ENCODE results near the gene NEMP2. TPM values are rescaled to one million over a fixed set of nuclear protein-coding genes. Genes with fewer than 3 reads are reported as not detected.

NEMP2 gene
- total and polyA plus RNA-seq, 7 donors, result 0.21 to 2.0 (median 0.86) TPM

GRCh38 chr2:190457256-190457655 is 77.3 kb downstream of the NEMP2 start:
- no peaks in the 10 kb centered on the region for H3K36me3 ChIP-seq (ENCODE audit: insufficient read depth in 1 of 2, low read depth in 1 of 2)
- ATAC-seq, result no peak
- intact Hi-C loops (cut with DNase I), result loop anchor here in 1 of 2 donors (2.0 kb wide), 1 partner anchor 32 kb away; no protein-coding TSS in a partner anchor
- DNase-seq, result no peak
- no peak overlapping the region for H3K4me3 ChIP-seq
- H3K9me3 ChIP-seq, result no peaks in the 10 kb centered on the region
- no peaks in the 10 kb centered on the region for H3K27me3 ChIP-seq (ENCODE audit: insufficient read depth in 3 of 3, low read length in 2 of 3)
- TF ChIP-seq CTCF (IDR thresholded peaks at IDR 0.05), result no peak
- no peak overlapping the region for H3K27ac ChIP-seq
- WGBS, 3 donors, result 93 to 100% (median 98%) methylated on average over 2 of the region's 2 CpGs
- H3K4me1 ChIP-seq, result no peaks in the 10 kb centered on the region

- Histone ChIP-seq H3K36me3 (ENCODE audit: insufficient read depth in 1 of 2, low read depth in 1 of 2) (no peaks in the 10 kb centered on the region), H3K9me3 (no peaks in the 10 kb centered on the region), H3K27me3 (ENCODE audit: insufficient read depth in 3 of 3, low read length in 2 of 3) (no peaks in the 10 kb centered on the region), H3K27ac (no peak overlapping the region), H3K4me3 (no peak overlapping the region), H3K4me1 (no peaks in the 10 kb centered on the region)
- ATAC-seq, result no peak
- WGBS, 3 donors, result 75 to 85% (median 79%) methylated on average over 7 of the region's 7 CpGs
- intact Hi-C loops (cut with DNase I), result loop anchor here in 1 of 2 donors (2.0 kb wide), 1 partner anchor 32 kb away; no protein-coding TSS in a partner anchor
- no peak for DNase-seq
- TF ChIP-seq CTCF (IDR thresholded peaks at IDR 0.05), result no peak
Observed at GRCh38 chr2:190456833-190457232, 77.7 kb downstream of the NEMP2 start.

- no peaks in the 10 kb centered on the region for H3K4me1 ChIP-seq
- intact Hi-C loops (cut with DNase I), result loop anchor here in 1 of 2 donors (2.0 kb wide), 1 partner anchor 31 kb away; no protein-coding TSS in a partner anchor
- 87 to 88% (median 87%) methylated on average over 7 of the region's 7 CpGs for WGBS, 3 donors
Observed at GRCh38 chr2:190455358-190456095, 79.0 kb downstream of the NEMP2 start.

GRCh38 chr2:190454795-190455194 is 79.7 kb downstream of the NEMP2 start:
- TF ChIP-seq CTCF (IDR thresholded peaks at IDR 0.05), result no peak
- Histone ChIP-seq H3K4me3 (no peak overlapping the region), H3K27me3 (ENCODE audit: insufficient read depth in 3 of 3, low read length in 2 of 3) (no peaks in the 10 kb centered on the region), H3K36me3 (ENCODE audit: insufficient read depth in 1 of 2, low read depth in 1 of 2) (no peaks in the 10 kb centered on the region), H3K9me3 (no peaks in the 10 kb centered on the region), H3K27ac (no peak overlapping the region), H3K4me1 (no peaks in the 10 kb centered on the region)
- intact Hi-C loops (cut with DNase I), result no loop called here
- DNase-seq (no peak), ATAC-seq (no peak)
- 96 to 99% (median 98%) methylated on average over 2 of the region's 2 CpGs for WGBS, 3 donors

More at GRCh38 chr2:190455358-190456095, 79.0 kb downstream of the NEMP2 start:
- H3K36me3 ChIP-seq (ENCODE audit: insufficient read depth in 1 of 2, low read depth in 1 of 2), result no peaks in the 10 kb centered on the region
- ATAC-seq (no peak), DNase-seq (no peak)
- H3K4me3 ChIP-seq, result no peak overlapping the region
- no peaks in the 10 kb centered on the region for H3K9me3 ChIP-seq
- H3K27ac ChIP-seq, result no peak overlapping the region
- TF ChIP-seq CTCF (IDR thresholded peaks at IDR 0.05), result no peak
- no peaks in the 10 kb centered on the region for H3K27me3 ChIP-seq (ENCODE audit: insufficient read depth in 3 of 3, low read length in 2 of 3)

Other genes with a start within 250 kb of the NEMP2 start
- 10 to 100 TPM; 17.8 to 39.0 (median 28.4) TPM for gene HIBCH, start 214.9 kb downstream of the NEMP2 start, total RNA-seq
- gene HIBCH, start 214.9 kb downstream of the NEMP2 start, polyA plus RNA-seq, result 10 to 100 TPM; 17.3 to 22.3 (median 20.0) TPM
- 10 to 100 TPM; 11.9 to 28.4 (median 16.5) TPM for gene INPP1, start 191.1 kb downstream of the NEMP2 start, total RNA-seq
- gene INPP1, start 191.1 kb downstream of the NEMP2 start, polyA plus RNA-seq, result 10 to 100 TPM; 16.0 to 24.8 (median 18.0) TPM
- 1 to 10 TPM; 4.0 to 9.4 (median 5.2) TPM for gene MFSD6, start 126.4 kb downstream of the NEMP2 start, total RNA-seq
- 1 to 10 TPM; 2.6 to 5.5 (median 4.0) TPM for gene MFSD6, start 126.4 kb downstream of the NEMP2 start, polyA plus RNA-seq
- gene NAB1, start 114.4 kb upstream of the NEMP2 start, total RNA-seq, result 10 to 100 TPM in 2 of 4 donors, 1 to 10 TPM in 2; 5.1 to 16.9 (median 8.7) TPM
- 1 to 10 TPM; 2.6 to 7.9 (median 5.5) TPM for gene NAB1, start 114.4 kb upstream of the NEMP2 start, polyA plus RNA-seq